ENCODE results near the gene GFER. TPM values are rescaled to one million over a fixed set of nuclear protein-coding genes. Genes with fewer than 3 reads are reported as not detected.

The GFER gene
- total and polyA plus RNA-seq, 8 donors = 17.1 to 62.0 (median 25.9) TPM

GRCh38 chr16:2025251-2025650 lies 41.3 kb downstream of the GFER start:
- H3K27me3 ChIP-seq = peaks cover 0 to 3% (median 0%) of the 10 kb centered on the region in 4 donors
- no peak overlapping the region for H3K27ac ChIP-seq
- H3K4me3 ChIP-seq = no peak overlapping the region
- ATAC-seq (no peak), FAIRE-seq (no peak), DNase-seq (peak in 2 of 6 donors; percentile 59 to 73)
- no peaks in the 10 kb centered on the region for H3K9me3 ChIP-seq
- no peak for TF ChIP-seq CTCF (IDR thresholded peaks at IDR 0.05)
- WGBS, 2 donors = 91 to 93% methylated on average over 14 of the region's 14 CpGs
- intact Hi-C loops (cut with DNase I) = loop anchor here in 1 of 3 donors (5.0 kb wide), 1 partner anchor 117 kb away; no protein-coding TSS in a partner anchor
- peaks cover 0 to 4% (median 2%) of the 10 kb centered on the region in 3 donors for H3K4me1 ChIP-seq
- no peaks in the 10 kb centered on the region for H3K36me3 ChIP-seq

GRCh38 chr16:2025878-2026460 lies 42.0 kb downstream of the GFER start:
- Histone ChIP-seq H3K4me3 (peak overlapping the region in 2 of 4 donors; percentile 64 to 66), H3K9me3 (no peaks in the 10 kb centered on the region), H3K4me1 (no peaks in the 10 kb centered on the region), H3K27me3 (no peaks in the 10 kb centered on the region), H3K36me3 (no peaks in the 10 kb centered on the region), H3K27ac (no peak overlapping the region)
- FAIRE-seq (no peak), DNase-seq (peak in 1 of 6 donors; percentile 67), ATAC-seq (no peak)
- intact Hi-C loops (cut with DNase I) = loop anchor here in 1 of 3 donors (5.0 kb wide), 1 partner anchor 116 kb away; no protein-coding TSS in a partner anchor
- WGBS, 2 donors = 70 to 76% methylated on average over 15 to 16 of the region's 16 CpGs
- TF ChIP-seq CTCF (IDR thresholded peaks at IDR 0.05) = no peak

- Histone ChIP-seq H3K36me3 (no peaks in the 10 kb centered on the region), H3K27ac (no peak within 1 kb of the TSS), H3K9me3 (no peaks in the 10 kb centered on the region), H3K4me1 (no peaks in the 10 kb centered on the region), H3K4me3 (peak within 1 kb of the TSS; percentile 45 to 66 (median 58)), H3K27me3 (no peaks in the 10 kb centered on the region)
- no peak for FAIRE-seq
- intact Hi-C loops (cut with DNase I) = loop anchor here in 1 of 3 donors (5.0 kb wide), 1 partner anchor 116 kb away; no protein-coding TSS in a partner anchor
- no peak for TF ChIP-seq CTCF (IDR thresholded peaks at IDR 0.05)
- peak; percentile 28 to 58 (median 42) for ATAC-seq
- peak in 4 of 6 donors; percentile 46 to 82 (median 69) for DNase-seq
- WGBS, 2 donors = 7 to 9% methylated on average over 27 to 59 of the region's 59 CpGs
Observed at GRCh38 chr16:2026461-2027023, 42.5 kb downstream of the GFER start, which contains the start of gene NHERF2. NHERF2 (plus strand) TSS chr16:2026902; CDS start chr16:2027006, 104 bp downstream.

- WGBS, 2 donors = 5 to 7% methylated on average over 46 to 76 of the region's 76 CpGs
- H3K27me3 ChIP-seq = no peaks in the 10 kb centered on the region
- no peak overlapping the region for H3K27ac ChIP-seq
- no peak for TF ChIP-seq CTCF (IDR thresholded peaks at IDR 0.05)
- intact Hi-C loops (cut with DNase I) = loop anchor here in 1 of 3 donors (5.0 kb wide), 1 partner anchor 115 kb away; no protein-coding TSS in a partner anchor
- H3K4me3 ChIP-seq = peak overlapping the region; percentile 45 to 66 (median 58)
- FAIRE-seq (no peak), ATAC-seq (peak in 1 of 4 donors; percentile 5), DNase-seq (peak in 3 of 6 donors; percentile 27 to 65 (median 62))
- no peaks in the 10 kb centered on the region for H3K9me3 ChIP-seq
- no peaks in the 10 kb centered on the region for H3K4me1 ChIP-seq
- H3K36me3 ChIP-seq = no peaks in the 10 kb centered on the region
Observed at GRCh38 chr16:2027024-2028010, 43.3 kb downstream of the GFER start.

Data from pancreas (tissue), 10 donors.